Skeletal muscle satellite cell (primary cell): ENCODE data around the gene BLOC1S1.

Experiments
- H3K27me3 ChIP-seq: 2 replicates; pipeline ENCODE4 v1.7.0; 2013; ENCODE audit warnings: low read length; ENCODE audit not compliant: control insufficient read depth, insufficient read depth
- H3K36me3 ChIP-seq: 2 replicates; pipeline ENCODE4 v1.7.0; 2013; ENCODE audit warnings: mild to moderate bottlenecking, control low read depth, low read length; ENCODE audit not compliant: insufficient read depth
- H3K4me1 ChIP-seq: 2 replicates; pipeline ENCODE4 v1.7.0; 2013; ENCODE audit warnings: low read length; ENCODE audit not compliant: control insufficient read depth, insufficient read depth
- H3K4me2 ChIP-seq: 2 replicates; pipeline ENCODE4 v1.7.0; 2013; ENCODE audit warnings: mild to moderate bottlenecking, low read length
- H3K4me3 ChIP-seq: 2 replicates; pipeline ENCODE4 v1.7.0; 2013; ENCODE audit warnings: low read length
- H3K9ac ChIP-seq: 2 replicates; pipeline ENCODE4 v1.7.0; 2013; ENCODE audit warnings: mild to moderate bottlenecking, low read depth, low read length, moderate library complexity
- H3K9me3 ChIP-seq: replicated peaks from 2 replicates; pipeline ENCODE4 v1.7.0; 2013; ENCODE audit warnings: mild to moderate bottlenecking, control low read depth, low read length

Gene BLOC1S1

DNA sequence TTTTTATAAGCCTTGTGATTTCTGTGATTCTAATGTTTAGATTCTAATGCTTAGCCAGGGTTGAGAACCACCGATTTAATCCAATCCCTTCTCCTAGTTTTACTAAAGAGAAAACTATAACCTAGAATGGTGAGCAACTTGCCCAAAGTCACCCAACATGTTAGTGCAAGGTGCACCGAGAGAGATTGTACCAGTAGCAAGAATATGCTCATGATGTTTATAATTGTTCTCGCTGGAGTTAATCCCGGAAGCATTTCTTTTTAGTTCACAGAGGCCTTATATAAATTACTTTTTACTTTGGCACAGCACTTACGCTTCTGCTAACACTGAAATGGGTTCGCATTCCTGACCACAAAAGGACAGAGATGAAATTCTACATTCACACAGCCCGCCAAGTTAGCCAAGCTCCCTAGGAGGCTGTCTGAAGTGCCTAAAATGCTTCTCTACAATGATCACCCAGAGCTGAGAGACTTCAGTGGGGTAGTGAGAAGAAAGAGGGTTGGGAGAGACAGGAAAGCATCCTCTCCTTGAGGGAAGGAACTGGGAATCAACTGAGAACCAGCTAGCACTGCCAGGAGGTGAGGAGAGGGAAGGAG is 579 bp upstream of the BLOC1S1 start:
- H3K9me3 ChIP-seq, result no peaks in the 10 kb centered on the region
- H3K36me3 ChIP-seq, result no peaks in the 10 kb centered on the region
- peak overlapping the region; percentile 77 for H3K4me3 ChIP-seq
- peak overlapping the region; percentile 89 for H3K4me2 ChIP-seq
- no peaks in the 10 kb centered on the region for H3K27me3 ChIP-seq
- peaks cover 71% of the 10 kb centered on the region for H3K4me1 ChIP-seq
- peak overlapping the region; percentile 90 for H3K9ac ChIP-seq

- Histone ChIP-seq H3K4me2 (peak overlapping the region; percentile 89), H3K4me1 (peaks cover 81% of the 10 kb centered on the region)
Measured at GRCh38 chr12:55716582-55716957, 724 bp downstream of the BLOC1S1 start.

GRCh38 chr12:55717011-55718007 is 1.5 kb downstream of the BLOC1S1 start:
- Histone ChIP-seq H3K4me3 (peak overlapping the region; percentile 77), H3K9ac (peak overlapping the region; percentile 90), H3K9me3 (no peaks in the 10 kb centered on the region), H3K36me3 (no peaks in the 10 kb centered on the region), H3K4me2 (peak overlapping the region; percentile 89), H3K4me1 (peaks cover 79% of the 10 kb centered on the region), H3K27me3 (no peaks in the 10 kb centered on the region)

More at GRCh38 chr12:55716582-55716957, 724 bp downstream of the BLOC1S1 start:
- no peaks in the 10 kb centered on the region for H3K27me3 ChIP-seq
- no peaks in the 10 kb centered on the region for H3K9me3 ChIP-seq
- no peaks in the 10 kb centered on the region for H3K36me3 ChIP-seq
- H3K4me3 ChIP-seq, result peak overlapping the region; percentile 77
- H3K9ac ChIP-seq, result peak overlapping the region; percentile 90

- peaks cover 78% of the 10 kb centered on the region for H3K4me1 ChIP-seq
- peaks cover under 1% of the 10 kb centered on the region for H3K36me3 ChIP-seq
- no peaks in the 10 kb centered on the region for H3K9me3 ChIP-seq
- H3K4me3 ChIP-seq, result peak overlapping the region; percentile 77
- peak overlapping the region; percentile 89 for H3K4me2 ChIP-seq
- H3K9ac ChIP-seq, result peak overlapping the region; percentile 90
- H3K27me3 ChIP-seq, result no peaks in the 10 kb centered on the region
Measured at GRCh38 chr12:55718015-55718414, 2.2 kb downstream of the BLOC1S1 start.

- peak overlapping the region; percentile 89 for H3K4me2 ChIP-seq
- peaks cover 7% of the 10 kb centered on the region for H3K36me3 ChIP-seq
- peaks cover 79% of the 10 kb centered on the region for H3K4me1 ChIP-seq
- no peaks in the 10 kb centered on the region for H3K9me3 ChIP-seq
- H3K9ac ChIP-seq, result peak overlapping the region; percentile 90
- no peaks in the 10 kb centered on the region for H3K27me3 ChIP-seq
- H3K4me3 ChIP-seq, result peak overlapping the region; percentile 41
Measured at GRCh38 chr12:55718624-55719275, 2.9 kb downstream of the BLOC1S1 start.

DNA sequence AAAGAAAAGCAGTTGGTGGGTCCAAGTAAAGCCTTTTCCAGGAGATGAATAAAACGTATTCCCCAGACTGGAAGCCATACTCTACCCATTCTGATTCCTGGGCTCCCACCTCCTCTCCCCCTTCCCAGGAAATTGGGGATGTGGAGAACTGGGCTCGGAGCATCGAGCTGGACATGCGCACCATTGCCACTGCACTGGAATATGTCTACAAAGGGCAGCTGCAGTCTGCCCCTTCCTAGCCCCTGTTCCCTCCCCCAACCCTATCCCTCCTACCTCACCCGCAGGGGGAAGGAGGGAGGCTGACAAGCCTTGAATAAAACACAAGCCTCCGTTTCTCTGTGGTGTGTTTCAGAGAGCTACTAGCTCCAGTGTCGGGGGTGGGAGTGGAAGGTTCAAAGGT is 3.5 kb downstream of the BLOC1S1 start:
- Histone ChIP-seq H3K9ac (peak overlapping the region; percentile 27), H3K4me1 (peaks cover 83% of the 10 kb centered on the region), H3K4me3 (peak overlapping the region; percentile 65), H3K36me3 (peaks cover 14% of the 10 kb centered on the region), H3K27me3 (no peaks in the 10 kb centered on the region), H3K9me3 (no peaks in the 10 kb centered on the region), H3K4me2 (peak overlapping the region; percentile 89)

- H3K4me2 ChIP-seq, result peak within 1 kb of the TSS; percentile 89
- peaks cover 88% of the 10 kb centered on the region for H3K4me1 ChIP-seq
- H3K9me3 ChIP-seq, result no peaks in the 10 kb centered on the region
- peak within 1 kb of the TSS; percentile 65 for H3K4me3 ChIP-seq
- H3K9ac ChIP-seq, result peak within 1 kb of the TSS; percentile 76
- no peaks in the 10 kb centered on the region for H3K27me3 ChIP-seq
- H3K36me3 ChIP-seq, result peaks cover 21% of the 10 kb centered on the region
Measured at GRCh38 chr12:55720071-55720564, 4.3 kb downstream of the BLOC1S1 start, which contains the start of gene RDH5. RDH5 (plus strand) TSS chr12:55720393; CDS start chr12:55721185, 792 bp downstream.

DNA sequence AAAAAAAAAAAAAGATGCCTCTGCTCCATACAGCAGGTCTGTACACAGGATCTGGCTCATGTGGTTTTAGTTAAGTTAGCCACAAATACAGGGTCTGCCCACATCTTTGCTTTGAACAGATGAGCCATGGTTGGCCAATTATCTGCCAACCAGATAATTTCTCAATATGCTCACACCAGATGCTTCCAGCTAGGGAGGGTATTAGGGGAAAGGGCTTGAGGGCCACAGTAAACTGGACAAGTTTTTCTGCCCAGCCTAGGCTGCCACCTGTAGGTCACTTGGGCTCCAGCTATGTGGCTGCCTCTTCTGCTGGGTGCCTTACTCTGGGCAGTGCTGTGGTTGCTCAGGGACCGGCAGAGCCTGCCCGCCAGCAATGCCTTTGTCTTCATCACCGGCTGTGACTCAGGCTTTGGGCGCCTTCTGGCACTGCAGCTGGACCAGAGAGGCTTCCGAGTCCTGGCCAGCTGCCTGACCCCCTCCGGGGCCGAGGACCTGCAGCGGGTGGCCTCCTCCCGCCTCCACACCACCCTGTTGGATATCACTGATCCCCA is 5.1 kb downstream of the BLOC1S1 start:
- Histone ChIP-seq H3K4me1 (peaks cover 90% of the 10 kb centered on the region), H3K9me3 (no peaks in the 10 kb centered on the region), H3K9ac (peak overlapping the region; percentile 76), H3K4me2 (peak overlapping the region; percentile 83), H3K36me3 (peaks cover 30% of the 10 kb centered on the region), H3K27me3 (no peaks in the 10 kb centered on the region), H3K4me3 (peak overlapping the region; percentile 65)

DNA sequence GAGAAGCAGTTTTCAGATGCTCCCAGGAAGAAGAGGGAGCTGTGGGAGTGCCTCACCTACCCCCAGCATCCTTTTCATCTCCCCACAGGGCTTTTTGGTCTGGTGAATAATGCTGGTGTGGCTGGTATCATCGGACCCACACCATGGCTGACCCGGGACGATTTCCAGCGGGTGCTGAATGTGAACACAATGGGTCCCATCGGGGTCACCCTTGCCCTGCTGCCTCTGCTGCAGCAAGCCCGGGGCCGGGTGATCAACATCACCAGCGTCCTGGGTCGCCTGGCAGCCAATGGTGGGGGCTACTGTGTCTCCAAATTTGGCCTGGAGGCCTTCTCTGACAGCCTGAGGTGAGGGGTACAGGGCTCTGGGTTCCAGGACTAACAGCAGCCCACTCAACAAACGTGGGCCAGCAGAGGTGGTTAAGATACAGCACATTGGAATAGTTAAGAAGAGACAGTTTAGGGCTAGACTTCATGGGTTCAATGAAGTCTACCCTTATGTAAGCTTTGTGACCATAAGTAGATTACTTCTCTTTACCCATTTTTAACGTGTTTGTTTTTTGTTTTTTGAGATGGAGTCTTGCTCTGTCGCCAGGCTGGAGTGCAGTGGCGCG is 5.9 kb downstream of the BLOC1S1 start:
- Histone ChIP-seq H3K36me3 (peaks cover 37% of the 10 kb centered on the region), H3K4me1 (peaks cover 92% of the 10 kb centered on the region), H3K9me3 (no peaks in the 10 kb centered on the region), H3K27me3 (no peaks in the 10 kb centered on the region), H3K9ac (peak overlapping the region; percentile 47), H3K4me3 (peak overlapping the region; percentile 58), H3K4me2 (peak overlapping the region; percentile 75)

DNA sequence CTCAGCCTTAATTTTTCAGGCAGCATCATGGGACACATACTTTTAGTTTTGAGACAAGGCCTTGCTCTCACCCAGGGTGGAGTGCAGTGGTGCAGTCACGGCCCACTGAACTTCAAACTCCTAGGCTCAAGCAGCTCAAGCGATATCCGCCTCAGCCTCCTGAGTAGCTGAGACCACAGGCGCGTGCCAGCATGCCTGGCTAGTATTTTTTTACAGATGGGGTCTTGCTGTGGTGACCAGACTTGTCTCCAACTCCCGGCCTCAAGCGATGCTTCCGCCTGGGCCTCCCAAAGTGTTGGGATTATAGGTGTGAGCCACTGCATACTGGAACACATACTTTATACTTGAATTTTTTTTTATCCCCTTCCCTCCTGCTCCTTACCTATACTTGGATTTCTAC is 7.1 kb downstream of the BLOC1S1 start:
- Histone ChIP-seq H3K9me3 (no peaks in the 10 kb centered on the region), H3K4me1 (peaks cover 84% of the 10 kb centered on the region), H3K27me3 (no peaks in the 10 kb centered on the region), H3K36me3 (peaks cover 49% of the 10 kb centered on the region), H3K9ac (peak overlapping the region; percentile 27), H3K4me3 (no peak overlapping the region), H3K4me2 (peak overlapping the region; percentile 98)
